ACC112 (cell line): ENCODE results near the gene ADAMTSL1.

Experiments used
- H2AFZ ChIP-seq: fragments of 200-600 bp; sonication (generic); one replicate; pipeline ENCODE4 v1.6.0; 2017; ENCODE audit warnings: antibody characterized with exemption, low read length; ENCODE audit not compliant: unreplicated experiment
- H3K27ac ChIP-seq: fragments of 200-600 bp; sonication (generic); 2 replicates; pipeline ENCODE4 v1.5.1; 2014; ENCODE audit warnings: low read depth, mild to moderate bottlenecking, antibody characterized with exemption, low read length, moderate library complexity
- H3K27me3 ChIP-seq: fragments of 200-600 bp; sonication (generic); 2 replicates; pipeline ENCODE4 v1.6.1; 2014; ENCODE audit warnings: mild to moderate bottlenecking, antibody characterized with exemption, low read length, moderate library complexity, mixed read lengths; ENCODE audit not compliant: insufficient read depth
- H3K36me3 ChIP-seq: fragments of 200-600 bp; sonication (generic); 2 replicates; pipeline ENCODE4 v1.6.1; 2016; ENCODE audit warnings: mild to moderate bottlenecking, antibody characterized with exemption, low read length, moderate library complexity, mixed read lengths; ENCODE audit not compliant: insufficient read depth
- H3K4me1 ChIP-seq: fragments of 200-600 bp; sonication (generic); one replicate; pipeline ENCODE4 v1.6.1; 2016; ENCODE audit warnings: low read length, mixed read lengths; ENCODE audit not compliant: insufficient read depth, unreplicated experiment, control insufficient read depth
- H3K4me3 ChIP-seq: fragments of 200-600 bp; sonication (generic); 2 replicates; pipeline ENCODE4 v1.5.1; 2014; ENCODE audit warnings: mild to moderate bottlenecking, low read depth, low read length
- H3K79me2 ChIP-seq: fragments of 200-600 bp; sonication (generic); one replicate; pipeline ENCODE4 v1.6.0; 2016; ENCODE audit warnings: low read length; ENCODE audit not compliant: control insufficient read depth, unreplicated experiment, insufficient read depth

Gene ADAMTSL1

GRCh38 chr9:18786196-18786595, 312.2 kb downstream of the ADAMTSL1 start:
- no peaks in the 10 kb centered on the region for H3K79me2 ChIP-seq
- H2AFZ ChIP-seq, result no peak overlapping the region
- 0 out of 2 replicates have a peak overlapping the region, but pooled peaks have one; percentile 14 for H3K27ac ChIP-seq
- no peak overlapping the region for H3K4me3 ChIP-seq
- H3K36me3 ChIP-seq, result 0 out of 2 replicates have a peak, but pooled peaks cover 2% of the 10 kb centered on the region
- H3K4me1 ChIP-seq, result peaks cover 23% of the 10 kb centered on the region
- no peaks in the 10 kb centered on the region for H3K27me3 ChIP-seq

- no peaks in the 10 kb centered on the region for H3K79me2 ChIP-seq
- H3K36me3 ChIP-seq, result no peaks in the 10 kb centered on the region
- peak overlapping the region; percentile 14; the same call in 1 of the 2 replicates for H3K27ac ChIP-seq
- H2AFZ ChIP-seq, result no peak overlapping the region
- peaks cover 23% of the 10 kb centered on the region for H3K4me1 ChIP-seq
- peak overlapping the region; percentile 34; the same call in 1 of the 2 replicates for H3K4me3 ChIP-seq
- H3K27me3 ChIP-seq, result no peaks in the 10 kb centered on the region
These were observed 313.1 kb downstream of the ADAMTSL1 start for GRCh38 chr9:18786911-18787650.

GRCh38 chr9:18788256-18788655, 314.3 kb downstream of the ADAMTSL1 start:
- peak overlapping the region; percentile 18 for H2AFZ ChIP-seq
- no peaks in the 10 kb centered on the region for H3K27me3 ChIP-seq
- H3K4me1 ChIP-seq, result peaks cover 23% of the 10 kb centered on the region
- H3K79me2 ChIP-seq, result no peaks in the 10 kb centered on the region
- no peak overlapping the region for H3K4me3 ChIP-seq
- no peaks in the 10 kb centered on the region for H3K36me3 ChIP-seq
- no peak overlapping the region for H3K27ac ChIP-seq

GRCh38 chr9:18791074-18791473, 317.1 kb downstream of the ADAMTSL1 start:
- Histone ChIP-seq H3K36me3 (peaks cover 5% of the 10 kb centered on the region; the same call in 1 of the 2 replicates), H3K27me3 (no peaks in the 10 kb centered on the region), H3K79me2 (no peaks in the 10 kb centered on the region), H3K27ac (no peak overlapping the region), H3K4me3 (no peak overlapping the region), H3K4me1 (peaks cover 20% of the 10 kb centered on the region), H2AFZ (no peak overlapping the region)

GRCh38 chr9:18793122-18793521, 319.2 kb downstream of the ADAMTSL1 start:
- Histone ChIP-seq H3K79me2 (no peaks in the 10 kb centered on the region), H2AFZ (no peak overlapping the region), H3K4me3 (no peak overlapping the region), H3K4me1 (no peaks in the 10 kb centered on the region), H3K27ac (no peak overlapping the region), H3K36me3 (peaks cover 5% of the 10 kb centered on the region; the same call in 1 of the 2 replicates), H3K27me3 (no peaks in the 10 kb centered on the region)

GRCh38 chr9:18795947-18796671, 322.2 kb downstream of the ADAMTSL1 start:
- H2AFZ ChIP-seq, result no peak overlapping the region
- no peaks in the 10 kb centered on the region for H3K4me1 ChIP-seq
- no peak overlapping the region for H3K4me3 ChIP-seq
- H3K79me2 ChIP-seq, result no peaks in the 10 kb centered on the region
- H3K36me3 ChIP-seq, result peaks cover 5% of the 10 kb centered on the region; the same call in 1 of the 2 replicates
- H3K27me3 ChIP-seq, result no peaks in the 10 kb centered on the region
- H3K27ac ChIP-seq, result no peak overlapping the region

GRCh38 chr9:18796696-18797270, 322.8 kb downstream of the ADAMTSL1 start:
- Histone ChIP-seq H3K4me3 (no peak overlapping the region), H3K27me3 (no peaks in the 10 kb centered on the region), H3K36me3 (peaks cover 8% of the 10 kb centered on the region), H3K79me2 (no peaks in the 10 kb centered on the region), H3K4me1 (no peaks in the 10 kb centered on the region), H3K27ac (no peak overlapping the region), H2AFZ (no peak overlapping the region)

- H3K79me2 ChIP-seq, result no peaks in the 10 kb centered on the region
- no peak overlapping the region for H3K4me3 ChIP-seq
- H3K27ac ChIP-seq, result no peak overlapping the region
- H3K36me3 ChIP-seq, result peaks cover 10% of the 10 kb centered on the region
- no peaks in the 10 kb centered on the region for H3K4me1 ChIP-seq
- H3K27me3 ChIP-seq, result no peaks in the 10 kb centered on the region
- no peak overlapping the region for H2AFZ ChIP-seq
These were observed 324.2 kb downstream of the ADAMTSL1 start for GRCh38 chr9:18798106-18798505.

- Histone ChIP-seq H3K4me3 (no peak overlapping the region), H3K36me3 (peaks cover 10% of the 10 kb centered on the region), H2AFZ (no peak overlapping the region), H3K4me1 (no peaks in the 10 kb centered on the region), H3K79me2 (no peaks in the 10 kb centered on the region), H3K27me3 (no peaks in the 10 kb centered on the region), H3K27ac (no peak overlapping the region)
These were observed 324.7 kb downstream of the ADAMTSL1 start for GRCh38 chr9:18798508-18799290.

- H3K27ac ChIP-seq, result no peak overlapping the region
- no peaks in the 10 kb centered on the region for H3K27me3 ChIP-seq
- H3K36me3 ChIP-seq, result peaks cover 10% of the 10 kb centered on the region
These were observed 325.5 kb downstream of the ADAMTSL1 start for GRCh38 chr9:18799428-18799827.

More at GRCh38 chr9:18799428-18799827, 325.5 kb downstream of the ADAMTSL1 start:
- no peak overlapping the region for H3K4me3 ChIP-seq
- no peaks in the 10 kb centered on the region for H3K4me1 ChIP-seq
- no peaks in the 10 kb centered on the region for H3K79me2 ChIP-seq
- no peak overlapping the region for H2AFZ ChIP-seq
